K562 (cell line): ENCODE data around the gene CD82.

Experiments used
- CLOCK ChIP-seq: fragments of 250-450 bp; sonication (Bioruptor Pico); IDR thresholded peaks from 2 replicates; pipeline ENCODE4 v1.4.0; 2020; ENCODE audit warnings: mild to moderate bottlenecking, moderate library complexity, borderline replicate concordance
- CTCF ChIP-seq, 3 experiments: IDR thresholded peaks in 2 of 3; conservative IDR thresholded peaks in 1 of 3; 2 replicates each; pipeline ENCODE4 v1.5.1; 2011 to 2012; ENCODE audit warnings: low read length in 3 of 3, mild to moderate bottlenecking in 3 of 3, control low read depth in 2 of 3, improper control_type of control experiment in 1 of 3, inconsistent platforms in 1 of 3, low read depth in 1 of 3, mixed read lengths in 1 of 3, moderate library complexity in 1 of 3; ENCODE audit not compliant: insufficient read depth in 2 of 3
- EZH2 ChIP-seq: IDR thresholded peaks from 2 replicates; pipeline ENCODE4 v1.6.1; 2012; ENCODE audit warnings: low read depth, mild to moderate bottlenecking, inconsistent platforms, low read length, borderline replicate concordance
- POLR2B ChIP-seq: fragments of 450-650 bp; IDR thresholded peaks from 2 replicates; pipeline ENCODE4 v1.6.1; 2018; ENCODE audit warnings: low read depth; ENCODE audit not compliant: partially characterized antibody

- TF ChIP-seq CLOCK (CRISPR knock-in tag) (no peak), EZH2 (no peak), CTCF (IDR thresholded peaks at IDR 0.05 in 2 of 3, conservative IDR thresholded peaks at IDR 0.05 in 1 of 3; ENCODE audit: insufficient read depth in 2 of 3, low read depth in 1 of 3, low read length in 3 of 3) (no peak), POLR2B (no peak)
Measured at GRCh38 chr11:44529895-44530412, 35.5 kb upstream of the CD82 start.
